Ureter (tissue), 1 donor: Measurements from ENCODE around the gene SLC26A5. TPM values are rescaled to one million over a fixed set of nuclear protein-coding genes. Genes with fewer than 3 reads are reported as not detected.
"Not testable (repeated sequence)": the region's sequence is repeated elsewhere in the genome, so short reads cannot be mapped to it uniquely, and the experiment has no call there.

Experiments used
- DNase-seq: peaks from one replicate; pipeline ENCODE4 v3.0.0-alpha.2; 2020; ENCODE audit warnings: low spot score
- total RNA-seq: library from RNA; stranded (reverse); gene quantifications from one replicate; pipeline ENCODE4 v1.2.4, GENCODE V29; 2023
- donor health status: DM: yes; HTN: yes; CAD: no.

The SLC26A5 gene
- total RNA-seq, result 6.2 TPM

GRCh38 chr7:103446049-103446520 is at the start of gene SLC26A5:
Gene SLC26A5 (minus strand): TSS chr7:103446207. CDS start chr7:103421514, 24,693 bp downstream.
- DNase-seq, result no peak

GRCh38 chr7:103487419-103487818 is 41.4 kb upstream of the SLC26A5 start:
- no peak for DNase-seq

- DNase-seq, result not testable (repeated sequence)
Observed at GRCh38 chr7:103486873-103487272, 40.9 kb upstream of the SLC26A5 start.

- no peak for DNase-seq
Observed at GRCh38 chr7:103480771-103481170, 34.8 kb upstream of the SLC26A5 start.

- DNase-seq, result no peak
Observed at GRCh38 chr7:103474956-103475355, 28.9 kb upstream of the SLC26A5 start.

GRCh38 chr7:103469095-103469948 is 23.3 kb upstream of the SLC26A5 start:
- DNase-seq, result no peak

- no peak for DNase-seq
Observed at GRCh38 chr7:103466814-103467213, 20.8 kb upstream of the SLC26A5 start.

GRCh38 chr7:103462358-103462757 is 16.4 kb upstream of the SLC26A5 start:
- no peak for DNase-seq

GRCh38 chr7:103447073-103447960 is 1.3 kb upstream of the SLC26A5 start:
- no peak for DNase-seq

GRCh38 chr7:103445228-103446048 is 569 bp downstream of the SLC26A5 start:
- DNase-seq, result no peak

- DNase-seq, result no peak
Observed at GRCh38 chr7:103439661-103440060, 6.3 kb downstream of the SLC26A5 start.

- DNase-seq, result no peak
Observed at GRCh38 chr7:103437623-103438022, 8.4 kb downstream of the SLC26A5 start.

GRCh38 chr7:103432712-103433111 is 13.3 kb downstream of the SLC26A5 start:
- DNase-seq, result no peak

- DNase-seq, result no peak
Observed at GRCh38 chr7:103425177-103425576, 20.8 kb downstream of the SLC26A5 start.

GRCh38 chr7:103423467-103424179 is 22.4 kb downstream of the SLC26A5 start:
- DNase-seq, result no peak

- no peak for DNase-seq
Observed at GRCh38 chr7:103420857-103421384, 25.1 kb downstream of the SLC26A5 start.

GRCh38 chr7:103418241-103418640 is 27.8 kb downstream of the SLC26A5 start:
- DNase-seq, result no peak

GRCh38 chr7:103413407-103413806 is 32.6 kb downstream of the SLC26A5 start:
- DNase-seq, result no peak

GRCh38 chr7:103412151-103412550 is 33.9 kb downstream of the SLC26A5 start:
- DNase-seq, result no peak

- DNase-seq, result not testable (repeated sequence)
Observed at GRCh38 chr7:103405789-103406613, 40.0 kb downstream of the SLC26A5 start.
